Adrenal gland (tissue), 12 donors: ENCODE measurements around the gene ZSCAN1. TPM values are rescaled to one million over a fixed set of nuclear protein-coding genes. Genes with fewer than 3 reads are reported as not detected.

Experiments used
- DNase-seq, 7 donors: peaks; one replicate each; pipeline ENCODE4 v3.0.0-alpha.2; 2019 to 2020
- H3K27ac ChIP-seq, 5 donors: fragments of 200-600 bp; sonication (generic) in 4 of 5; 1 replicate in 3 of 5; 2 replicates in 2 of 5; pipeline versions ENCODE4 v1.5.1 to v1.8.0; 2016 to 2020; ENCODE audit warnings: mild to moderate bottlenecking in 1 of 5
- H3K27me3 ChIP-seq: fragments of 200-600 bp; 2 replicates; pipeline ENCODE4 v1.8.0; 2021
- H3K36me3 ChIP-seq, 2 donors: fragments of 200-600 bp; replicated peaks in 1 of 2; 1 replicate in 1 of 2; 2 replicates in 1 of 2; pipeline versions ENCODE4 v1.5.1 to v1.8.0; 2018 to 2022
- H3K4me1 ChIP-seq, 2 donors: fragments of 200-600 bp; replicated peaks in 1 of 2; 1 replicate in 1 of 2; 2 replicates in 1 of 2; pipeline versions ENCODE4 v1.5.1 to v1.8.0; 2018 to 2021
- H3K4me3 ChIP-seq, 4 donors: fragments of 200-600 bp; sonication (generic) in 3 of 4; one replicate each; pipeline ENCODE4 v1.5.1; 2016 to 2018
- H3K9me3 ChIP-seq, 3 donors: fragments of 200-600 bp; sonication (generic) in 1 of 3; replicated peaks in 1 of 3; 1 replicate in 2 of 3; 2 replicates in 1 of 3; pipeline versions ENCODE4 v1.5.1 to v1.8.0; 2016 to 2021
- CTCF ChIP-seq, 6 experiments: fragments of 450-650 bp in 4 of 6; fragments of 200-600 bp in 2 of 6; sonication (generic) in 1 of 6; IDR thresholded peaks; 1 replicate in 5 of 6; 2 replicates in 1 of 6; pipeline versions ENCODE4 v1.5.1 to v1.8.0; 2016 to 2021; ENCODE audit warnings: antibody characterized with exemption in 6 of 6, mild to moderate bottlenecking in 2 of 6, moderate library complexity in 1 of 6
- POLR2A ChIP-seq, 2 donors: fragments of 450-650 bp; IDR thresholded peaks; one replicate each; pipeline ENCODE4 v1.6.1; 2017; ENCODE audit warnings: antibody characterized with exemption in 2 of 2, mild to moderate bottlenecking in 2 of 2, moderate library complexity in 1 of 2
- WGBS, 4 donors: extraction: QIAGEN DNeasy Blood & Tissue Kit in 2 of 4; methylation state at CpG; one replicate each; pipeline versions ENCODE4 v1.1.5 to v1.1.7; 2013 to 2017; 5-methylcytosine and 5-hydroxymethylcytosine counted together
- intact Hi-C, 2 donors: fragments of 100-400 bp; cut with DNase I; formaldehyde crosslinking; loops; one replicate each; pipeline versions ENCODE4 v1.14.1 to v1.15.0; 2022 to 2023
- polyA plus RNA-seq, 3 donors: library from polyadenylated mRNA; stranded (reverse); fragments of 200-250 nt in 2 of 3; fragments of 350-450 nt in 1 of 3; fragmentation: Illumina TruSeq in 1 of 3; extraction: RNeasy Lipid Tissue Mini Kit (QIAGEN cat#74804) in 1 of 3; gene quantifications; one replicate each; pipeline ENCODE4 v1.2.3, GENCODE V29; 2013 to 2014
- total RNA-seq, 9 donors: library from RNA; depleted of rRNA in 4 of 9; stranded (reverse); fragments of >200 nt in 4 of 9; fragments of 120-200 nt in 1 of 9; fragmentation: NEBNext Ultra II Directional in 1 of 9; extraction: Animal tissue kit (Norgen Biotek cat#: 25700) in 1 of 9; gene quantifications; one replicate each; pipeline versions ENCODE4 v1.1.0 to v1.2.4, GENCODE V29; 2013 to 2023
- donor health status: healthy with polysubstance abuse.
- donor health status: Bipolar disorder and iron deficiency.
- donor health status: DM: yes; HTN: yes; CAD: no.
- donor health status: DM: no; HTN: no; CAD: no.
- donor health status: DM: no; HTN: no; CAD: no.
- donor health status: DM: yes; HTN: yes; CAD: no.

Gene ZSCAN1
- total and polyA plus RNA-seq, 12 donors = 0.13 to 4.3 (median 0.78) TPM; not detected in 5

DNA sequence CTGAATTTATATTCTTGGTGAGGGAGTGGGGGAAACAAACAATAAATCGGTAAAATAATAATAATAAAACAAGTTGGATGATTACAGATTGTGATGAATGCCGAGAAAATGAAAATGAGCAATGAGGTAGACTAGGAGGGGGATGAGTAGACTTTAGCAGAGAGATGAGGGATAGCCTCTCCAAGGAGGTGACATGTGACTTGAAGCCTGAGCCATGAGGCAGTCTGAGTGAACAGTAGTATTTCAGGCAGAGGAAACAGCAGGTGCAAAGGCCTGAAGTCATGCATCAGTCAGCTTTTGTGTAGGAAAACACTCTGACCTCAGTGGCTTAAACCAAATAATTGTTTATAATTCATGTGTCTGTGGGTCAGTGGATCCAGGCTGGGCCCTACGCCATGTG, 29.9 kb downstream of the ZSCAN1 start:
- TF ChIP-seq POLR2A (IDR thresholded peaks at IDR 0.05) (no peak), CTCF (IDR thresholded peaks at IDR 0.05) (no peak)

DNA sequence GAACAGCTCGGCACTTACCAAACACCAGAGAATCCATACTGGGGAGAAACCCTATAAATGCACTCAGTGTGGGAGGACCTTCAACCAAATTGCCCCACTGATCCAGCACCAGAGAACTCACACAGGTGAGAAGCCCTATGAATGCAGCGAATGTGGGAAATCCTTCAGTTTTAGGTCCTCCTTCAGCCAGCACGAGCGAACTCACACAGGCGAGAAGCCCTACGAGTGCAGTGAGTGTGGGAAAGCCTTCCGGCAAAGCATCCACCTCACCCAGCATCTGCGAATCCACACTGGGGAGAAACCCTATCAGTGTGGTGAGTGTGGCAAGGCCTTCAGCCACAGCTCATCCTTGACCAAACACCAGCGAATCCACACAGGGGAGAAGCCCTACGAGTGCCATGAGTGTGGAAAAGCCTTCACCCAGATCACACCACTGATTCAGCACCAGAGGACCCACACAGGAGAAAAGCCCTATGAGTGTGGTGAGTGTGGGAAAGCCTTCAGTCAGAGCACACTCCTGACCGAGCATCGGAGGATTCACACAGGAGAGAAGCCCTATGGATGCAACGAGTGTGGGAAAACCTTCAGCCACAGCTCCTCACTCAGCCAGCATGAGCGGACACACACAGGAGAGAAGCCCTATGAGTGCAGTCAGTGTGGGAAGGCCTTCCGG, 33.6 kb downstream of the ZSCAN1 start:
- H3K4me1 ChIP-seq = no peaks in the 10 kb centered on the region
- DNase-seq = no peak
- intact Hi-C loops = no loop called here
- H3K27ac ChIP-seq = no peak overlapping the region
- H3K36me3 ChIP-seq = no peaks in the 10 kb centered on the region
- H3K4me3 ChIP-seq = no peak overlapping the region
- H3K9me3 ChIP-seq = peaks cover 0 to 62% (median 3%) of the 10 kb centered on the region in 3 donors
- no peaks in the 10 kb centered on the region for H3K27me3 ChIP-seq
- no peak for TF ChIP-seq POLR2A (IDR thresholded peaks at IDR 0.05)
- WGBS, 4 donors = 94 to 98% (median 96%) methylated on average over 9 to 15 of the region's 15 CpGs

More for the DNA sequence above, 29.9 kb downstream of the ZSCAN1 start:
- no peak for DNase-seq
- Histone ChIP-seq H3K27ac (no peak overlapping the region), H3K9me3 (peaks cover 0 to 36% (median 0%) of the 10 kb centered on the region in 3 donors), H3K4me3 (no peak overlapping the region), H3K27me3 (no peaks in the 10 kb centered on the region), H3K4me1 (no peaks in the 10 kb centered on the region), H3K36me3 (no peaks in the 10 kb centered on the region)
- intact Hi-C loops = no loop called here
- 93 to 98% (median 96%) methylated on average over 3 of the region's 3 CpGs for WGBS, 4 donors

GRCh38 chr19:58079792-58080191, 46.0 kb downstream of the ZSCAN1 start:
- no peak for DNase-seq
- intact Hi-C loops = no loop called here
- H3K27ac ChIP-seq = no peak overlapping the region
- peaks cover 0 to 34% (median 0%) of the 10 kb centered on the region in 3 donors for H3K9me3 ChIP-seq
- 90 to 95% (median 92%) methylated on average over 7 to 10 of the region's 10 CpGs for WGBS, 4 donors
- no peaks in the 10 kb centered on the region for H3K27me3 ChIP-seq
- no peak overlapping the region for H3K4me3 ChIP-seq
- no peaks in the 10 kb centered on the region for H3K4me1 ChIP-seq
- no peaks in the 10 kb centered on the region for H3K36me3 ChIP-seq
- TF ChIP-seq POLR2A (IDR thresholded peaks at IDR 0.05) = no peak
- TF ChIP-seq CTCF (IDR thresholded peaks at IDR 0.05) = no peak

GRCh38 chr19:58083021-58083420, 49.2 kb downstream of the ZSCAN1 start:
- Histone ChIP-seq H3K9me3 (peaks cover 0 to 43% (median 0%) of the 10 kb centered on the region in 3 donors), H3K27ac (no peak overlapping the region), H3K27me3 (no peaks in the 10 kb centered on the region), H3K4me1 (no peaks in the 10 kb centered on the region), H3K36me3 (peaks cover 0 to 12% of the 10 kb centered on the region in 2 donors), H3K4me3 (no peak overlapping the region)
- no peak for DNase-seq
- intact Hi-C loops = no loop called here
- TF ChIP-seq CTCF (IDR thresholded peaks at IDR 0.05) = no peak
- TF ChIP-seq POLR2A (IDR thresholded peaks at IDR 0.05) = no peak
- WGBS, 4 donors = 93 to 94% (median 93%) methylated on average over 3 of the region's 3 CpGs
